Germinal center (tissue), 1 donor: ENCODE measurements around the gene RAD51D.
"Not testable (repeated sequence)": the region's sequence is repeated elsewhere in the genome, so short reads cannot be mapped to it uniquely, and the experiment has no call there.

ENCODE experiments used
- DNase-seq: peaks from one replicate; pipeline ENCODE4 v3.0.0; 2012; ENCODE audit warnings: mixed read lengths, low spot score

Gene RAD51D

GRCh38 chr17:35119370-35120165, at the start of gene RAD51D:
RAD51D (minus strand) TSS chr17:35119860; CDS start chr17:35119613, 247 bp downstream.
- peak; percentile 90 for DNase-seq

- DNase-seq, result no peak
These were observed 48.0 kb upstream of the RAD51D start for GRCh38 chr17:35167666-35168065.

- no peak for DNase-seq
These were observed 47.4 kb upstream of the RAD51D start for GRCh38 chr17:35167046-35167445.

GRCh38 chr17:35166526-35166925, 46.9 kb upstream of the RAD51D start:
- no peak for DNase-seq

GRCh38 chr17:35164716-35165115, 45.1 kb upstream of the RAD51D start:
- no peak for DNase-seq

- DNase-seq, result no peak
These were observed 44.2 kb upstream of the RAD51D start for GRCh38 chr17:35163886-35164285.

- DNase-seq, result no peak
These were observed 43.1 kb upstream of the RAD51D start for GRCh38 chr17:35162755-35163154.

GRCh38 chr17:35161281-35161761, 41.7 kb upstream of the RAD51D start:
- no peak for DNase-seq

- DNase-seq, result no peak
These were observed 40.9 kb upstream of the RAD51D start for GRCh38 chr17:35160354-35161201.

- DNase-seq, result no peak
These were observed 40.3 kb upstream of the RAD51D start for GRCh38 chr17:35159940-35160339.

GRCh38 chr17:35155246-35155645, 35.6 kb upstream of the RAD51D start:
- no peak for DNase-seq

- DNase-seq, result no peak
These were observed 34.8 kb upstream of the RAD51D start for GRCh38 chr17:35154196-35155165.

- DNase-seq, result no peak
These were observed 32.9 kb upstream of the RAD51D start for GRCh38 chr17:35152421-35153140.

GRCh38 chr17:35151080-35151479, 31.4 kb upstream of the RAD51D start:
- not testable (repeated sequence) for DNase-seq

GRCh38 chr17:35149941-35150340, 30.3 kb upstream of the RAD51D start:
- no peak for DNase-seq

- DNase-seq, result no peak
These were observed 28.5 kb upstream of the RAD51D start for GRCh38 chr17:35148144-35148543.

GRCh38 chr17:35147375-35147905, 27.8 kb upstream of the RAD51D start, which contains the start of gene UNC45B:
UNC45B (plus strand) TSS chr17:35147817; CDS start chr17:35148264, 447 bp downstream.
- DNase-seq, result no peak

GRCh38 chr17:35146214-35146833, 26.7 kb upstream of the RAD51D start:
- no peak for DNase-seq

- no peak for DNase-seq
These were observed 25.2 kb upstream of the RAD51D start for GRCh38 chr17:35144840-35145239.

GRCh38 chr17:35142467-35142796, 22.8 kb upstream of the RAD51D start:
- no peak for DNase-seq
